WTC11 (cell line): ENCODE measurements around the gene FAM3C. TPM values are rescaled to one million over a fixed set of nuclear protein-coding genes. Genes with fewer than 3 reads are reported as not detected.

Experiments
- ATAC-seq: fragments of 200-7000 bp; cut with Tn5 transposase; 2 replicates; pipeline ENCODE4 v1.10.0; 2021; ENCODE audit warnings: mild to moderate bottlenecking, moderate library complexity
- CTCF ChIA-PET: fragments of 300-600 bp; sonication (Branson Sonifier 250); formaldehyde crosslinking; loops from one replicate; lab custom pipeline; 2021; ENCODE audit warnings: antibody characterized with exemption; lab: Charles Lee
- POLR2A ChIA-PET: fragments of 350-600 bp; sonication (Branson Sonifier 250); formaldehyde crosslinking; loops from one replicate; lab custom pipeline; 2021; ENCODE audit warnings: antibody characterized with exemption; lab: Charles Lee
- DNase-seq: peaks from one replicate; pipeline ENCODE4 v3.0.0; 2021; ENCODE audit warnings: low spot score
- H3K27ac Mint-ChIP-seq: 2 replicates; pipeline ENCODE4 v1.8.0; 2021; ENCODE audit warnings: mixed read lengths
- H3K27me3 Mint-ChIP-seq: 2 replicates; pipeline ENCODE4 v1.8.0; 2021; ENCODE audit warnings: low read depth, mild to moderate bottlenecking, moderate library complexity, mixed read lengths
- H3K36me3 Mint-ChIP-seq: 2 replicates; pipeline ENCODE4 v1.8.0; 2021; ENCODE audit warnings: mixed read lengths
- H3K4me1 Mint-ChIP-seq: 2 replicates; pipeline ENCODE4 v1.8.0; 2022; ENCODE audit warnings: mixed read lengths
- H3K4me3 Mint-ChIP-seq: 2 replicates; pipeline ENCODE4 v1.8.0; 2021; ENCODE audit warnings: mild to moderate bottlenecking, moderate library complexity, mixed read lengths
- H3K9me3 Mint-ChIP-seq: 2 replicates; pipeline ENCODE4 v1.8.0; 2021; ENCODE audit warnings: mixed read lengths
- AR ChIP-seq: fragments of 250-450 bp; sonication (Bioruptor Pico); IDR thresholded peaks from 2 replicates; pipeline ENCODE4 v1.9.0; 2021; ENCODE audit warnings: mild to moderate bottlenecking
- EMX1 ChIP-seq: fragments of 250-450 bp; sonication (Bioruptor Pico); IDR thresholded peaks from 2 replicates; pipeline ENCODE4 v1.8.0; 2021; ENCODE audit warnings: mild to moderate bottlenecking
- ESRRA ChIP-seq: sonication (generic); formaldehyde crosslinking; IDR thresholded peaks from 2 replicates; pipeline ENCODE4 v1.8.1; 2022; ENCODE audit warnings: mild to moderate bottlenecking, missing genetic modification reagents, borderline replicate concordance
- IRF1 ChIP-seq: sonication (generic); formaldehyde crosslinking; IDR thresholded peaks from 2 replicates; pipeline ENCODE4 v1.8.0; 2023; ENCODE audit warnings: missing genetic modification reagents
- MAX ChIP-seq: sonication (generic); formaldehyde crosslinking; IDR thresholded peaks from 2 replicates; pipeline ENCODE4 v1.8.0; 2022; ENCODE audit warnings: mild to moderate bottlenecking, missing genetic modification reagents
- NFYB ChIP-seq: sonication (generic); formaldehyde crosslinking; conservative IDR thresholded peaks from 2 replicates; pipeline ENCODE4 v1.8.0; 2022; ENCODE audit warnings: low read depth, missing genetic modification reagents
- NR1H2 ChIP-seq: sonication (generic); formaldehyde crosslinking; IDR thresholded peaks from 2 replicates; pipeline ENCODE4 v1.9.0; 2021; ENCODE audit warnings: mild to moderate bottlenecking, moderate library complexity, missing genetic modification reagents
- OVOL2 ChIP-seq: fragments of 250-450 bp; sonication (Bioruptor Pico); IDR thresholded peaks from 2 replicates; pipeline ENCODE4 v1.9.0; 2021; ENCODE audit warnings: mild to moderate bottlenecking, borderline replicate concordance
- RORB ChIP-seq: fragments of 250-450 bp; sonication (Bioruptor Pico); IDR thresholded peaks from 2 replicates; pipeline ENCODE4 v1.9.0; 2021; ENCODE audit warnings: mild to moderate bottlenecking
- TCF7 ChIP-seq: sonication (generic); formaldehyde crosslinking; IDR thresholded peaks from 2 replicates; pipeline ENCODE4 v1.8.0; 2022; ENCODE audit warnings: mild to moderate bottlenecking, low read depth, missing genetic modification reagents, moderate library complexity
- TP53 ChIP-seq: sonication (generic); formaldehyde crosslinking; IDR thresholded peaks from 2 replicates; pipeline ENCODE4 v1.8.1; 2023; ENCODE audit warnings: mild to moderate bottlenecking, missing genetic modification reagents
- ZBTB21 ChIP-seq: sonication (generic); formaldehyde crosslinking; IDR thresholded peaks from 2 replicates; pipeline ENCODE4 v1.8.1; 2023; ENCODE audit warnings: mild to moderate bottlenecking, missing genetic modification reagents, borderline replicate concordance
- ZNF121 ChIP-seq: sonication (generic); formaldehyde crosslinking; IDR thresholded peaks from 2 replicates; pipeline ENCODE4 v1.8.0; 2023; ENCODE audit warnings: missing genetic modification reagents
- ZNF263 ChIP-seq: sonication (generic); formaldehyde crosslinking; IDR thresholded peaks from 2 replicates; pipeline ENCODE4 v1.8.1; 2022; ENCODE audit warnings: low read depth, mild to moderate bottlenecking, moderate library complexity, missing genetic modification reagents
- ZNF317 ChIP-seq: sonication (generic); formaldehyde crosslinking; IDR thresholded peaks from 2 replicates; pipeline ENCODE4 v1.8.1; 2023; ENCODE audit warnings: low read depth, mild to moderate bottlenecking, moderate library complexity, missing genetic modification reagents, borderline replicate concordance
- ZNF532 ChIP-seq: fragments of 250-450 bp; sonication (Bioruptor Pico); IDR thresholded peaks from 2 replicates; pipeline ENCODE4 v1.9.0; 2021; ENCODE audit warnings: mild to moderate bottlenecking, borderline replicate concordance
- total RNA-seq: library from RNA; stranded (reverse); gene quantifications from 3 replicates; pipeline ENCODE4 v1.2.3, GENCODE V29; 2021
- TF ChIP-seq, protein P1 (sequence below): fragments of 250-450 bp; sonication (Bioruptor Pico); IDR thresholded peaks from 2 replicates; pipeline ENCODE4 v1.8.0; 2021; ENCODE audit warnings: mild to moderate bottlenecking
- TF ChIP-seq, protein P2 (sequence below): sonication (generic); formaldehyde crosslinking; IDR thresholded peaks from 2 replicates; pipeline ENCODE4 v1.8.1; 2022; ENCODE audit warnings: low read depth, mild to moderate bottlenecking, moderate library complexity, missing genetic modification reagents, borderline replicate concordance
- TF ChIP-seq, protein P3 (sequence below): sonication (generic); formaldehyde crosslinking; IDR thresholded peaks from 2 replicates; pipeline ENCODE4 v1.8.1; 2023; ENCODE audit warnings: mild to moderate bottlenecking, missing genetic modification reagents
- TF ChIP-seq, protein P4 (sequence below): sonication (generic); formaldehyde crosslinking; conservative IDR thresholded peaks from 2 replicates; pipeline ENCODE4 v1.8.1; 2022; ENCODE audit warnings: mild to moderate bottlenecking, missing genetic modification reagents

The FAM3C gene
- total RNA-seq, 1 experiment from 2014 or later = 65.7 TPM

GRCh38 chr7:121371367-121371766 is 24.7 kb downstream of the FAM3C start:
- no peaks in the 10 kb centered on the region for H3K27me3 Mint-ChIP-seq
- no peak overlapping the region for H3K4me3 Mint-ChIP-seq
- no peak overlapping the region for H3K27ac Mint-ChIP-seq
- ATAC-seq = no peak
- H3K36me3 Mint-ChIP-seq = peaks cover 34% of the 10 kb centered on the region
- TF ChIP-seq ZNF532 (CRISPR knock-in tag) = no peak
- no peak for TF ChIP-seq NFYB (CRISPR knock-in tag)
- no peak for TF ChIP-seq RORB
- TF ChIP-seq TP53 (CRISPR knock-in tag) = no peak
- no peak for TF ChIP-seq MAX (CRISPR knock-in tag)
- no peak for TF ChIP-seq ZBTB21 (CRISPR knock-in tag)
- TF ChIP-seq ZNF317 (CRISPR knock-in tag) = no peak
- TF ChIP-seq AR (CRISPR knock-in tag) = no peak
- CTCF ChIA-PET = interaction anchor here (1.0 to 2.0 kb wide), 2 partner anchors 25 to 623 kb away, joined by 3 to 4 read pairs; partner anchors contain the start of gene FAM3C
- no peak for DNase-seq
- POLR2A ChIA-PET = no interaction called here
- H3K9me3 Mint-ChIP-seq = no peaks in the 10 kb centered on the region
- peaks cover 9% of the 10 kb centered on the region for H3K4me1 Mint-ChIP-seq

DNA sequence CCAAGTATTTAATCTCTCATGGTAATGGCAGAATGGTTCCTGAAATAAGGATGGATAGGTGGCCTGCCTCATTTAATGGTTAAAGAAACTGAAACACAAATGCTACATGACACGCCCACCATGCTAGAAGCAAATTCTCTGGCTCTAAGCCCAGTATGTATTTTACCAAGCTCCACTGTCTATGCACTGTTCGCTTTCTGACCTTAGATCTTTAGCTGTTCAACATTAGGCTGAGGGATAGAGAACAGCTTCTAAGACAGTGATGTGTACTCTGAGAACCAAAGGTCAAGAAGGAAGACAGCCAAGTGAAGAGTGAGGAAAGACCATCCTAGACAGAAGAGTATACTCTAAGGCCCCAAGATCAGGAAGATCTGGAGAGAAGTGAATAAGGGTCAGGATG is 26.6 kb downstream of the FAM3C start:
- ChIA-PET CTCF (interaction anchor here (1.5 to 1.6 kb wide), 2 partner anchors 22 to 27 kb away, joined by 3 to 5 read pairs; partner anchors contain the start of gene FAM3C), POLR2A (no interaction called here)
- Mint-ChIP-seq H3K27me3 (no peaks in the 10 kb centered on the region), H3K4me1 (peaks cover 13% of the 10 kb centered on the region), H3K36me3 (peaks cover 24% of the 10 kb centered on the region), H3K9me3 (no peaks in the 10 kb centered on the region), H3K27ac (no peak overlapping the region), H3K4me3 (no peak overlapping the region)
- no peak for ATAC-seq
- DNase-seq = no peak
- TF ChIP-seq IRF1 (CRISPR knock-in tag) (no peak), ZNF263 (no peak), RORB (no peak), EMX1 (no peak), ESRRA (CRISPR knock-in tag) (no peak), TCF7 (CRISPR knock-in tag) (no peak), NR1H2 (CRISPR knock-in tag) (no peak), ZNF121 (CRISPR knock-in tag) (no peak), OVOL2 (CRISPR knock-in tag) (no peak), TP53 (CRISPR knock-in tag) (no peak)
- TF ChIP-seq, protein P1, sequence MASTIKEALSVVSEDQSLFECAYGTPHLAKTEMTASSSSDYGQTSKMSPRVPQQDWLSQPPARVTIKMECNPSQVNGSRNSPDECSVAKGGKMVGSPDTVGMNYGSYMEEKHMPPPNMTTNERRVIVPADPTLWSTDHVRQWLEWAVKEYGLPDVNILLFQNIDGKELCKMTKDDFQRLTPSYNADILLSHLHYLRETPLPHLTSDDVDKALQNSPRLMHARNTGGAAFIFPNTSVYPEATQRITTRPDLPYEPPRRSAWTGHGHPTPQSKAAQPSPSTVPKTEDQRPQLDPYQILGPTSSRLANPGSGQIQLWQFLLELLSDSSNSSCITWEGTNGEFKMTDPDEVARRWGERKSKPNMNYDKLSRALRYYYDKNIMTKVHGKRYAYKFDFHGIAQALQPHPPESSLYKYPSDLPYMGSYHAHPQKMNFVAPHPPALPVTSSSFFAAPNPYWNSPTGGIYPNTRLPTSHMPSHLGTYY (CRISPR knock-in tag) = no peak
- TF ChIP-seq, protein P2, sequence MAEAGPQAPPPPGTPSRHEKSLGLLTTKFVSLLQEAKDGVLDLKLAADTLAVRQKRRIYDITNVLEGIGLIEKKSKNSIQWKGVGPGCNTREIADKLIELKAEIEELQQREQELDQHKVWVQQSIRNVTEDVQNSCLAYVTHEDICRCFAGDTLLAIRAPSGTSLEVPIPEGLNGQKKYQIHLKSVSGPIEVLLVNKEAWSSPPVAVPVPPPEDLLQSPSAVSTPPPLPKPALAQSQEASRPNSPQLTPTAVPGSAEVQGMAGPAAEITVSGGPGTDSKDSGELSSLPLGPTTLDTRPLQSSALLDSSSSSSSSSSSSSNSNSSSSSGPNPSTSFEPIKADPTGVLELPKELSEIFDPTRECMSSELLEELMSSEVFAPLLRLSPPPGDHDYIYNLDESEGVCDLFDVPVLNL (CRISPR knock-in tag) = no peak
- TF ChIP-seq, protein P3, sequence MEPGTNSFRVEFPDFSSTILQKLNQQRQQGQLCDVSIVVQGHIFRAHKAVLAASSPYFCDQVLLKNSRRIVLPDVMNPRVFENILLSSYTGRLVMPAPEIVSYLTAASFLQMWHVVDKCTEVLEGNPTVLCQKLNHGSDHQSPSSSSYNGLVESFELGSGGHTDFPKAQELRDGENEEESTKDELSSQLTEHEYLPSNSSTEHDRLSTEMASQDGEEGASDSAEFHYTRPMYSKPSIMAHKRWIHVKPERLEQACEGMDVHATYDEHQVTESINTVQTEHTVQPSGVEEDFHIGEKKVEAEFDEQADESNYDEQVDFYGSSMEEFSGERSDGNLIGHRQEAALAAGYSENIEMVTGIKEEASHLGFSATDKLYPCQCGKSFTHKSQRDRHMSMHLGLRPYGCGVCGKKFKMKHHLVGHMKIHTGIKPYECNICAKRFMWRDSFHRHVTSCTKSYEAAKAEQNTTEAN (CRISPR knock-in tag) = no peak
- TF ChIP-seq, protein P4, sequence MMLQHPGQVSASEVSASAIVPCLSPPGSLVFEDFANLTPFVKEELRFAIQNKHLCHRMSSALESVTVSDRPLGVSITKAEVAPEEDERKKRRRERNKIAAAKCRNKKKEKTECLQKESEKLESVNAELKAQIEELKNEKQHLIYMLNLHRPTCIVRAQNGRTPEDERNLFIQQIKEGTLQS (CRISPR knock-in tag) = no peak
